A673 (cell line): ENCODE results near the gene CYP11A1.

Experiments used
- EZH2 ChIP-seq: fragments of 200-600 bp; sonication (generic); IDR thresholded peaks from 2 replicates; pipeline ENCODE4 v1.6.1; 2017; ENCODE audit warnings: borderline replicate concordance, low read depth, mild to moderate bottlenecking, mixed read lengths, antibody characterized with exemption, low read length; ENCODE audit not compliant: poor library complexity, severe bottlenecking
- TF ChIP-seq, protein P1 (sequence below): fragments of 300-800, 200-600 bp; sonication (generic); conservative IDR thresholded peaks from 2 replicates; pipeline ENCODE4 v1.5.1; 2017; ENCODE audit warnings: low read depth, mild to moderate bottlenecking, antibody characterized with exemption, low read length, moderate library complexity, mixed read lengths

DNA sequence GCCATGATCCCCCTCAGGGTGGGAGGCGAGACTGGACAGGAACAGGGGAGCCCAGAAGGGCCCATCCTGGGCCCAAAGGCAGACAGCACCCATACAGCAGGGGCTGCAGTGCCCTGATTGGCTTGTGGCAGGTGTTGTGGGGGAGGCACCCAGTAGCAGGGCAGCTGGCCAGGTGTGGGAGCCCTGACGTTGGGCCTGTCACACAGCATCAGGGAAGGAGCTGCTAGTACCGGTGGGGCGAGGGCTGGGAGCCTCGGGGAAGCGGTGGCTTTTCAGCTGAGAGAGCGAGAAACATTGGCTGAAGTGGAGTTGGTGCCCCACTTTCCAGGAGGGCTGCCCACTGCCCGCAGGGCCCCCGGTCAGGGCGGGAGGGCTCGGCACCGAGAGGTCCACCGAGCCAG, 19.7 kb upstream of the CYP11A1 start:
- TF ChIP-seq, protein P1, sequence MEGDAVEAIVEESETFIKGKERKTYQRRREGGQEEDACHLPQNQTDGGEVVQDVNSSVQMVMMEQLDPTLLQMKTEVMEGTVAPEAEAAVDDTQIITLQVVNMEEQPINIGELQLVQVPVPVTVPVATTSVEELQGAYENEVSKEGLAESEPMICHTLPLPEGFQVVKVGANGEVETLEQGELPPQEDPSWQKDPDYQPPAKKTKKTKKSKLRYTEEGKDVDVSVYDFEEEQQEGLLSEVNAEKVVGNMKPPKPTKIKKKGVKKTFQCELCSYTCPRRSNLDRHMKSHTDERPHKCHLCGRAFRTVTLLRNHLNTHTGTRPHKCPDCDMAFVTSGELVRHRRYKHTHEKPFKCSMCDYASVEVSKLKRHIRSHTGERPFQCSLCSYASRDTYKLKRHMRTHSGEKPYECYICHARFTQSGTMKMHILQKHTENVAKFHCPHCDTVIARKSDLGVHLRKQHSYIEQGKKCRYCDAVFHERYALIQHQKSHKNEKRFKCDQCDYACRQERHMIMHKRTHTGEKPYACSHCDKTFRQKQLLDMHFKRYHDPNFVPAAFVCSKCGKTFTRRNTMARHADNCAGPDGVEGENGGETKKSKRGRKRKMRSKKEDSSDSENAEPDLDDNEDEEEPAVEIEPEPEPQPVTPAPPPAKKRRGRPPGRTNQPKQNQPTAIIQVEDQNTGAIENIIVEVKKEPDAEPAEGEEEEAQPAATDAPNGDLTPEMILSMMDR = no peak
- TF ChIP-seq EZH2 = no peak
